SK-N-DZ (cell line): ENCODE data around the gene TBC1D1.

Experiments used
- DNase-seq: peaks from one replicate; pipeline ENCODE4 v3.0.0-alpha.2; 2015; ENCODE audit warnings: low spot score

TBC1D1 gene

DNA sequence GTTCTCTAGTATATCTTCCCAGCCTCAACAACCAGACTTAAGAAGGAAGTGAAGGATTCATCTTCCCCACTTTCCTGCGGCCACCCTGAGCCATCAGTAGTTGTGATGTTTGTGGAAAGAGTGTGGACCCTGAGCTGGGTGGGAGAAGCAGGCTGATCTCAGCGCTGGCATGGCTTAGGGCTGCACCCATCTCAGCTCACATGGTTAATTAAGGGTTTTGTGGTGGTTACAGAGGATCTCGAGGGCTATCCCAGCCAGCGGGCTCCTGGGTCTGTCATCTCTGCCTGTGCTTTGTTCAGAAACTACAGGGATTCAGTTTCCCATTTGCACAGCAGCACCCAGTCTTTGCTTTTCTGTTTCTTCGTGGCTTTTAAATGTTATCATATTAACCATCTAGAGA, 232.7 kb downstream of the TBC1D1 start:
- no peak for DNase-seq

DNA sequence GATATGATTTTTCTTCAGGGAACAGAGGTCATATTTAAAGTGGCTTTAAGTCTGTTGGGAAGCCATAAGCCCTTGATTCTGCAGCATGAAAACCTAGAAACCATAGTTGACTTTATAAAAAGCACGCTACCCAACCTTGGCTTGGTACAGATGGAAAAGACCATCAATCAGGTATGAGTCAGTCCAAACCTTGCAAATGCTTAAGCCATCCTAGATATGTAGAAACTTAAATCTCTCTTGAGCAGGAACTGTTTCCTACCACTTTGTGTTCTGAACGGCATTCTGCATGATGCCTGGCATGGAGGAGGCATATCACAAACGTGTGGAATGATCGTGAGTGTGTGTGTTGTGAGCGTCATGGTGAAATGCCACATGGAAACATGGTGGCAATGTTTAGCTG, 234.1 kb downstream of the TBC1D1 start:
- DNase-seq: no peak

DNA sequence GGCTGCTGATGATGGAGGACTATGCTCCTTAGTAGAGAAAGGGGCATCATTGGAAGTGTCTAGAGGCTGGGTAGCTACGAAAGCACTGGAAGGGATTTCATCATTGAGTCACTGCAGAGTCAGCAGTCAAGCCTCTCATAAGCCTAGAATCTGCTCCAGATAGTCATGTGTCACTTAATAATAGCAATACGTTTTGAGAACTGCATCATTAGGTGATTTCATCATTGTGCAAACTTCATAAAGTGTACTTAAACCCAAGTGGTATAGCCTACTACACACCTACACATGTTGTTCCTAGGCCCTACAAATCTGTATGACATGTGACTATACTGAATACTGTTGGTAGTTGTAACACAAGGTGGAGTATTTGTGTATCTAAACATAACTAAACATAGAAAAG, 234.9 kb downstream of the TBC1D1 start:
- no peak for DNase-seq

DNA sequence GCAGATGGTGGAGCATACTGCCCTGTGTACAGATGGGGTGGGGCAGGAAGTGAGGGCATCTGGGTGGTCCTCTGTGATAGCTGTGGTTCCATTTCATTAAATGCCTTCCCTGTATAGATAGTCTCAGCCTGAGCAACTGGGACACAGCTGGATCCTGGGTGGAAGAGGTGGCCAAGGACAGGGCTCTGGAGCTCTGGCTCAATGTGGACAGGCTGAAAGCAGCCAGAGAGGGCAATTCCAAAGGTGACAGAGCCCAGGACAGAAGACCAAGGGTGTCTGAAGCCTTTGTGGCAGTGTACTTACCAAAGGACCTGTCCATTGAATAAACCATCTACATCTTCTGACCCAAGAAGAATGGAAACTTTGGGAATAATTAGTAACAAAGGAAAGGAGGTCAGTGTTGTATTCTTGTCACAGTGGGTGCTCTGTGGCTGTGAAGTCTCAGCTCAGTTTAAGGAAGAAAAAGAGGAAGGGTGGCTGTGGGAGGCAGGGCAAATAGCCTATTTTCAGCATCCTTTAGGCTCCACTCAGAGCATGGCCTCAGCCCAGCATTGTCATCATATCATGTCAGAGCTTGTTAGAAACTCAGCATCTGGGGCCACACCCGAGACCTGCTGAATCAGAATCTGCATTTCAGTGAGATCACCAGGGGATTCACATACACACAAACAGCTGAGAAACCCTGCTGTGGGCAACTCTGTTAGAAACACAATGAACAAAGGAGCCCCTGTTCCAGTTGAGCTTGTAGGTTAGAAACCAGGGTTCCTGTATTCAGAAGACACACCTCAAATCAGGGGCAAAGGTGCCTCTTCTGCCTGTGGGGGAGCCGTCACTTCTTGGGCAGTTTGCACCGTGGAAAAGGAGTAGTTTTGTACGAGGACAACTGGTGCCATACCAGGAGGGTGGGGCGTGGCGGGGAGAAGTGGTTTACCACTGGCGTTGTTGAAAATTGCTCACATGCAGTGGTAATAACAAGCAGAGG, 237.9 kb downstream of the TBC1D1 start:
- no peak for DNase-seq

DNA sequence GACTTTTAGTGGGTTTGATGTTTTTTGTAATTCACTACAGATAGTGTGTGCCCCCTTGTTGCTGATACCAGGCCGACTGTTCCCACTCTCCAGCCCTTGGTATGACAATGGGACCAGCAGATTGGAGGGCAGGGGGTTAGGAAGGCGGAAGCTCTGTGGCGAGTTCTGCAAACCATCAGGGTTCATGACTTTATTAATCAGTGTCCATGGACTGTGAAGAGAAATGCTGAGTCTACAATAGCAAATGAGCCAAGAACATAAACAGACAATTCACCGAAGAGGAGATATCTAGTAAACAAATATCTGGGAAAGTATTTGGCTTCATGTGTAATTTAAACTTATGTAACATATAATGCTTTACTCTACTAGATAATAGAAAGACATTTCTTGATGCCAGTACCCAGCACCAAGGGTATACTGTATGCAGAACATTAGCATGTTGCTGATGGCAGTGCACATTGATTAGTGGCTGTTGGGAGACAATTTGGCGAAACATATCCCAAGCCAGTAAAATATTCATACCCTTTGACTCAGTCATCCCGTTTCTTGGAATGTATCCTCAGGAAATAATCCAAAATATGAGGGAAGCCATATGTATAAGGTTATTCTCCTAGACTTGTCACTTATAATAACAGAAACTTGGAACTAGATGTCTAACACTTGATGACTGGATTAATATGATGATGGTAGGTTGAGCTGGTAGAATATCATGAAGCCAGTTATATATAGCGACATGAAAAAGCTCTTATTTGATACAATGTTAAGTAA, 238.8 kb downstream of the TBC1D1 start:
- no peak for DNase-seq

DNA sequence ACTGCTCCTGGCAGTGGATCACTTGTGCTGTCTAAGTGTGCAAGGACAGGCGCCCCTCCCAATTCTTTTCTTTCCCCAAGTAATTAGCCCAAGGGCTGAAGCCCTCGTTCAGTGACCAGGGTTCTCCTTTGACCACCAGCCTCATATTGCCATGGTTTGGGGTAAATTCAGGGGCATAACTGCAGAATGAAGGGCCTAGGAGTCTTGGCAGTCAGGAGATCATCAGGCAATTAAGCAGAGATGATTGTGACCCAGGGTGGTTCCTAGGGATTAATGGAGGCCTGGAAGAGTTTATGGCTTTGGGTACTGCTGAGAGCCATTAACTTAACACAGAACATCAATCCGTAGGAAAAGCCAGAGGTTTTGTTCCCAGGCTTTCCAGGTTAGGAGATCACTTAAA, 240.0 kb downstream of the TBC1D1 start:
- no peak for DNase-seq

DNA sequence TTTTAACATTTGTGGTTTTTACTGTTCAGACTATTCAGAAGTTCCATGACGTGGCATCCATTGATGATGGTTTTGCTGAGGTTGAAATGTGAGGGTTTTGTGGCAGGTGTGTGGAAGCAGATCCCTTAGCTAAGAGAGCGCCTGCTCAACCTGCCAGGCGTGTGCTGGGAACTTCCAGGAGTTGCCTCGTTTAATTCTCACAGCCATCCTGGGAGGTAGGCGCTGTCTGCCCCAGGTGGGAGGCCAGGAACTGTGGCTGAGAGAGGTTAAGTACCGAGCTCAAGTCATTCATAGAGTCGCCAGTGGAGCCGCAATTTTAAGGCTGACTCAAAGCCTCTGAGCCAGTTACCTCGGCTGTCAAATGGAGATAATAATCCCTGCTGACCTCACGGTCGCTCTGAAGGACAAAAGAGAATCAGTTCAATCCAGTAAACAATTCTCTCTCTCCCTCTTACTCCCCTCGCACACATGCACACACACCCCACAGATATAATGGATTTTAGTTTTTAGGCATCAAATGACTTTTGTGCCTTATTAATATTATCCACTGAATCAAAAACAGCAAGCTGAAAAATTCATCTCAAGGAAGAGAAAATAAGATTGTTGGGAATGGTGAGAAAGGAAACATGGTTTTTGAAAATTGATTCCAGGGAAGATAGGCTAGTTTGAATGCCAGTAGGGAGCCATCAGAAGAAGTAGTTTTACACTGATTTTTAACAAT, 240.6 kb downstream of the TBC1D1 start:
- DNase-seq: no peak

DNA sequence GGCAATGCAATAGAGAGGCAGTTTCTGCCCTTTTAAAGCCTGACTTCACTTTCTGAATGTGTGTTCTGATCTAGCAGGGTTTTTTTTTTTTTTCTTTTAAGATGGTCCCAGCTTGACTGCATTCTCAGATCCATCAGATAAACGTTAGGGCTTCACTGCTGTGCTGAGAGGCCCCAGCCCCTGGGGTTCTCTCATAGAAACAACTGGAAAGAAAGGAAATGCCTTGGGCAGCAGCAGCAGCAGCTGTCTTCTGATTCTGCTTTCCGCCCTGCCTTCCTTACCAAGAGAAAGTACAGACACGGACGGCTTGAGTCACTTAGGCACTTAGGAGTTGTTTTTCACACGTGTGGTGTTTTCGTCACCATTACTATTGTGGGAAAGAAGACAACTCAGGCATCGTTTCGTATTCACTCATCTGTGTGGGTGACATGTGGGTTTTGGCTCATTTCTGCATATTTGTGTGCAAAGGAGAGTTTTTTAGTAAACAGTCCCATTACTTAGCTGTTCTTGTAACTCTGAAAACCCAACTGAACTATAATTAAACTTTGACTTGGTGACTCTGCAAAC, 241.3 kb downstream of the TBC1D1 start:
- DNase-seq: no peak

DNA sequence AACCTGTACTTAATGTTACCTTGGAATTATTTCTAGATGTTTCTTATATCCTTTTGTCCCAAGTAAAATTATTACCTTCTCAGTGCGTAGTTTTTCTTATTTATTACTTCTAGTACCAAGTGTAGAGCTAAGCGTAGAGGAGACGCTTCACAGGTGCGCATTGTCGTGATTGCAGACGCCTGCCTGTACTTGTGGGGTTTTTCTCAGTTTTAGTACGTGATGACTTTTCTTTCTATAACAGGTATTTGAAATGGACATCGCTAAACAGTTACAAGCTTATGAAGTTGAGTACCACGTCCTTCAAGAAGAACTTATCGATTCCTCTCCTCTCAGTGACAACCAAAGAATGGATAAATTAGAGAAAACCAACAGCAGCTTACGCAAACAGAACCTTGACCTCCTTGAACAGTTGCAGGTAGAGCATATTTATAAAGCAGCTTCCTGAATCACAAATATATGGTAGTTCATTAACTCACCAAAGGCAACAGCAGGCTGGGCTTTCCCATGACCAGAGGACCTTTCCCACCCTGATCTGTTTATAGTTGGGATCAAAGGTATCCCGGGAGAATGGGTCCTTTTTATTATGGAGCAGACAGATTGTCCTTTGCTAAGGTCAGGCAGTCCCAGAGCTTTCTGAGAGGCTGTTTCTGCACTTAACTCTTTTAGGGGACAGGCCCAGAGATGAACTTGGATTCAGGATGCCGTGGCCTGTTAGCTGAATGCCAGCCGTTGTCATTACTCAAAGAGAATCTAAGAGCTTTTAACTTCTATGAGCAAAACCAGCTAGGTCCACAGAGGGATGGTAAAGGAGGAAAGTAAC, 242.2 kb downstream of the TBC1D1 start:
- no peak for DNase-seq

DNA sequence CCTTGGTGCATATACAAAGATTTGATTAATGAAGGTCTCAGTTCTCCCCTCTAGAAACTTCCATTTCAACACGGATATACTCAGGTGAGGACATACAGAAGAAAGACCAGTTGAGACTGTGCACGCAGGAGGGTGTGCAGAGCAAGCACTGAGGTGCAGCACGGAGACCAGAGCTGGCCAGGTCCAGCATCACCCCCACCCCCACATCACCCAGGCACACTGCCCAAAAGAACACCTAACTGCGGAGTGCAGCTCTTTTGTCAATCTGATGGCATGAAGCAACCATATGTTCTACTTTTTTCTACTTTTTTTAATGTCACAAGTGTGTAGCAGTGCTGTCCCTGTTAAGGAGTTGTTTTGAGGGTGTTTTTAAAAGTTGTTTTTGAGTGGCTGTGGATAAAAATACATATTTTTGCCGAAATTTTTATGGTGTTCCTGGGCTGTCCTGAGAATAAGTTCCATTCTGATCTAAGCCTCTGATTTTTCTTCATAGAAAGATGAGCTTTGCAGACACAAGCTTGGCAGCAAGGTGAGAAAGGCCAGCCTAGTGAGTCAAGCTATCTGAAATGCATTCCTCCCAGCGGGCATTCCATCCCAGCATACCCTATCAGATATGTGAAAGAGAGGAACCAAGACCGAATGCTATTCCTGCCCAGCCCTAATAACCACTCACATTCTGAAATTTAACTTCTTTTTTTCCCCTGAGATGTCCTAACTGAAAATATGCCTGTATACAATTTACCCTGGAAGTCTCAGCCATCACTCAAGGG, 243.0 kb downstream of the TBC1D1 start:
- DNase-seq: no peak

DNA sequence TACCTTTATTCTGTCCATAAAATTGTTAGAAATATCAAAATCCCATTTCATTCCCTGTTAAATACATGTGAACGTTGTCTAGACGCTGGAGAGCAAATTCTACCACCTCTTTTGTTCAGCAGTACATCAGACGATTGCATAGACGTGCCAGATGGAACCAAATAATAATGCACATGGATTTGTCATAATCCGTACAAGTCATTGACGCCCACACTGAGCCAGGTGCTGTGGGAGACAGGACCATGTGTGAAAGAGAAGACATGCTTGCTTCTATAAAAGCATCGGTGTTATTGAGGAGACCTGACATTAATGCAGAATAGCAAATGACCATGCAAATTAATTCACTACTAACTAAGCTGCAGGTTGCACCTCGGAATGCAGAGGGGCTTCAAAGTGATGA, 244.3 kb downstream of the TBC1D1 start:
- DNase-seq: no peak

DNA sequence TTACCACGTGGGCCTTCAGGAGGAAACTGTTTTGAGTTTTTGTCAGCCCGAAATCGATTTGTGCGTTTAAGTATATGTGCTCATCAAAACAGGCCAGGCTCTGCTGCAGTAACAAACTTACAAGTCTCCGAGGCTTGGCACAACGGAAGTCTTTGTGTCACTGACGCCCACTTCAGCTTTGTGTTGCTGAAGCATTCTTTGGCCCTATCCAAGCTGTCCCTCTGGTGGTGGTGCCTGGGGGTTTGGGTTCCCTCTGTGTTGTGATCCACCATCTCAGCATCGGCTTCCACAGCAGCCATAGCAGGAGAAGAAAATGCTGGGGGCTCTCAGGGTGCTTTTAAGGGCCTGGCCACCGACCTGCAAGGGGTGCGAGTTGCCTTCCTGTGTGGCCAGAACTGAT, 245.7 kb downstream of the TBC1D1 start:
- no peak for DNase-seq

DNA sequence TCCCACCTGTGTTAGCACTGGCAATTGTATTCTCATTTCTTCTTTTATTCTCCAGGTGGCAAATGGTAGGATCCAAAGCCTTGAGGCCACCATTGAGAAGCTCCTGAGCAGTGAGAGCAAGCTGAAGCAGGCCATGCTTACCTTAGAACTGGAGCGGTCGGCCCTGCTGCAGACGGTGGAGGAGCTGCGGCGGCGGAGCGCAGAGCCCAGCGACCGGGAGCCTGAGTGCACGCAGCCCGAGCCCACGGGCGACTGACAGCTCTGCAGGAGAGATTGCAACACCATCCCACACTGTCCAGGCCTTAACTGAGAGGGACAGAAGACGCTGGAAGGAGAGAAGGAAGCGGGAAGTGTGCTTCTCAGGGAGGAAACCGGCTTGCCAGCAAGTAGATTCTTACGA, 246.2 kb downstream of the TBC1D1 start:
- DNase-seq: no peak

DNA sequence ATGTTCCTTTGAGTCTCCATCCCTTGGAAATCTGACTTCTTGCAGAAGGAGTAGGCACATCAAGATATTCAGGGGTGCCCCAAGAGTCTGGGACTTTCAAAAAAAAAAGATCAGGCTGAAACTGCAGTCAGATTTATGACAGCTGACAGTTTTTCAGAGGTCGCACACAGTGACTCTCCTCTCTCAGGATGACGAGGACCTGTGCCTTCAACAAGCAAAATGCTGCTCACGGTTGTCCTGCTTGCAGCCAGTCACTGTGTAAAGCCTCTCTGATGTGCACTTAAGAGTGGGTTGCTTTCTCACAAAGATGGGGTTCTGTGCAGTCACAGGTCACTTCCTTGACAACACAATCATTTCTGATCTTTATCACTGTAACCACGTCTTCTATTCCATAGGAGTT, 247.5 kb downstream of the TBC1D1 start:
- DNase-seq: no peak

DNA sequence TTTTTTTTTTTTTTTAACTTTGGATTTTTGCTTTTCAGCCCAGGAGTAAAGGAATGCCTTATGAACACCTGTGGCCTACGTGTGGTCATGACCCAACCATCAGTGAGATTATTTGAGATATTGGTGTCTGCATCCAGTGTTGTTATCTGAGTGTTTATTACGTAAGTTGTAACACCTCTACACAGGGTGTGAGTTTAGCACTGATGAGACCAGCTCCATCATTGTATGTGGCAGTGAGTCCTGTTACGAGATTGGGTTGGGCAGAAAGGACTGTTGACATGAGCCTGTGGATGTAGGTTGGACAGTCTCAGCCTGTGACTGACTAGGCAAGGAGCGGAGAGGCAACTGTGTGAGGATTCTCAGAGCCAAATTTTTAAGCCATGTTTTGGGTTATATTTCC, 248.3 kb downstream of the TBC1D1 start:
- DNase-seq: no peak

DNA sequence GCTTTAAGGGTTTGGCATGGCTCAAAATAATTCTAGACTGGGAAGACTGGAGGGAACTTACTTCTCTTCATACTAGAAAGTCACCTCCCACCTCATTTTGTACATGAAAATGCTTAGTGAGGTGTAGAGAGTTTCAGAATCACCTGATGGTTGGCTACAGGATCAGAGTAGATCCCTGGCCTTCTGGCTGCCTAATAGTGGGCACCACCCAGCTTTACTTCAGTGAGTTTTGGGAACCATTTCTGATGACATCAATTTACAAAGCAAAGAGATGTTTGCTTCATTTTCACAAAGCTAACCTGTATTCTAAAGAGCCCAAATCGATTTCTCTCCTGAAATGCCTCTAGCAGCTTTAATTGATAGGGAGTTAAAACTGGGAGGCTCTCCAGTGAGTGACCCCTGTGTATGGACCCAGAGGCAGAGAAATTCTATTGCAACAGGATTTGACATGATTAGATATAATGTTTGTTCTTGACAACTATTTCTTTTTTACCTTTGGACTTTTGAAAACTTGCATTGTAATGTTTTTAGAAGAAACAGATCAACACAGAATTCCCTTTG, 249.8 kb downstream of the TBC1D1 start:
- DNase-seq: no peak

DNA sequence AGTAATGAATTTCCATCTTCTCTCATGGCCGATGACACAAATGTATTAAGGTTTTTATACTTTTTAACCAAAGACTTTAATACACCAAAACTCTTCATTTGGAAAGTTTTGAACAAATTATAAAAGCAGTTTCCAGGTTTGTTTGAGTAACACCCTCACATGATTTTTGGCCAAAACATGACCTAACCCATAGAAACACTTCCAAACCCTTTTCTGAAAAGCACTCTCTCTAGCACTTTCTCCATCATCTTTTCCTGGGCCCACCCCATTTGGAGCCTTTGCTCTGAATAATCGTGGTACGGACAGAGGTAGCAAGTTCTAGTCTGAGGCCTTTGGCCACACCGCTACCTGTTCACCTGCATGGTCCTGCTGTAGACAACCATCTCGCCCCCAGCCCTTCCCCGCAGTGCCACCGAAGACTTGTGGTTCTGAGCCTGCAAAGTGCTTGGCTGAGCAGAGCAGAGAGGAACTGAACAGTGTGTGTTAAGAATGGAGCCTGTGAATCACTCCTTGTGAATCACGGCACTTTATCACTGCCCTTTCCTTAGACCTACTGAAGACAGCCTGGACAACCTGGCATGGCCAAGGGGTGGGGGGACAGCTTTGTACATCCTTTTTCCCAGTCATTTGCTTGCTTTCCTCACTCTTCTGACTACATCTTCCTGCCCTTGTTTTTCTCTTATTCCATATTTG, 251.1 kb downstream of the TBC1D1 start:
- DNase-seq: no peak

DNA sequence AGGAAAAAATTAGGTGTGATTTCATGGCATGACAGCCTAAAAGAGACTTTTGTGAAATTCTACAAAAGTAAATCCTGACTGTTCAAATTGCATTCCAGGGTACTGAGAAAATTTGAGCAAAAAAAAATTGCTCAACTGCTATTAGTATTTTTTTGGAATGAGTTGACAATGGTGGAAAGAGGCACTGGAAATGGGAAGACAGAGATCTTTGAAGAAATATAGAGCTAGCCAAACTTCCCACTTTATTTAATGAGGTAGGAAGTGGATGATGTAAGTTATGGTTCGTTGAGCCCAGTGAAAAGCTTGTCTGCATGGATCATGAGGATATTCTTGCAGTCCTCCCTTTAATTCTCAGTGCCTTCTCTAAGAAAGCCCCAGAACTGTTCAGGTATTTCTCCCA, 253.1 kb downstream of the TBC1D1 start:
- no peak for DNase-seq

DNA sequence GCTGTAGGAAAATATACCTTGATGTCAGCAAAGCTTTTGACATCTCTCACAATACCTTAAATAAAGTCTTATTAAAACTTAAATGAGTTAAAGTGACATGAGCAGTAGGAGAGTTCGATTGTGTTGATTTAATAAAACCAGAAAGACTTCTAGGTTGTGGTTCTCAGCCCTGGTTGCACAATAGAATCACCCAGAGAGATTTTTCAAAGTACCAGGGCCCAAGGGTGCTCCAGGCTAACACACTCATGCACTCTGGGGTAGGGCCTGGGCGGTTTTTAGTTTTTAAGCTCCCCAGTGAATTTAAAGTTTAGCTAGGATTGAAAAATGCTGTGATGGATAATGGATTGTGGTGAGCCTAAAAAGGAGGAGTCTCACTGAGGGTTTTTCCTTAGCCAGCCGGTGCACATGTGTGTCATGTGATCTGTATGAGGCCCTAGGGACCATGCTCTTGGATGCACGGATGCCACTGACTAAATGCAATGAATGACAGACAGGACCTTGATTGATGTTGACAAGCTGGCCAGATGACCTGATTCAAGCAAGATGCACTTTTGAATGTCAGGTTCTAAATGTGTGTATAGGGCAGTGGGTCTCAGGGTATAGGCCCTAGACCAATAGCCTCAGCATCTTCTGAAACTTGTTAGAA, 254.3 kb downstream of the TBC1D1 start:
- DNase-seq: peak; percentile 33
